Activated CD8-positive, alpha-beta T cell treated with anti-CD3 and anti-CD28 coated beads, Interleukin-2, amount 10 ng/mL, durations not matched to agents 7 days and 5 days (primary cell): ENCODE measurements around the gene ARHGAP22. TPM values are rescaled to one million over a fixed set of nuclear protein-coding genes. Genes with fewer than 3 reads are reported as not detected.

Source experiments
- ATAC-seq: fragments of 150-1000 bp; cut with Tn5 transposase; one replicate; pipeline ENCODE4 v1.10.0; 2021; ENCODE audit warnings: moderate library complexity
- CTCF ChIA-PET: fragments of 350-600 bp; sonication (Branson Sonifier 250); formaldehyde crosslinking; loops from one replicate; lab custom pipeline; 2021; ENCODE audit warnings: antibody characterized with exemption; lab: Charles Lee
- POLR2A ChIA-PET: fragments of 350-600 bp; sonication (Branson Sonifier 250); formaldehyde crosslinking; loops from one replicate; lab custom pipeline; 2021; ENCODE audit warnings: antibody characterized with exemption; lab: Charles Lee
- DNase-seq: peaks from one replicate; pipeline ENCODE4 v3.0.0-alpha.2; 2020
- H3K27ac Mint-ChIP-seq: one replicate; pipeline ENCODE4 v1.8.0; 2021; ENCODE audit warnings: mild to moderate bottlenecking, mixed read lengths
- H3K27me3 Mint-ChIP-seq: one replicate; pipeline ENCODE4 v1.8.0; 2021; ENCODE audit warnings: low read depth, mixed read lengths
- H3K36me3 Mint-ChIP-seq: one replicate; pipeline ENCODE4 v1.8.0; 2021; ENCODE audit warnings: low read depth, mixed read lengths
- H3K4me1 Mint-ChIP-seq: one replicate; pipeline ENCODE4 v1.8.0; 2021; ENCODE audit warnings: low read depth, mixed read lengths
- H3K4me3 Mint-ChIP-seq: one replicate; pipeline ENCODE4 v1.8.0; 2021; ENCODE audit warnings: mild to moderate bottlenecking, mixed read lengths
- H3K9me3 Mint-ChIP-seq: one replicate; pipeline ENCODE4 v1.8.0; 2022; ENCODE audit warnings: mixed read lengths; ENCODE audit not compliant: insufficient read depth
- total RNA-seq, 2 experiments: library from RNA; stranded (reverse); gene quantifications; one replicate each; pipeline ENCODE4 v1.2.3, GENCODE V29; 2021

The ARHGAP22 gene
- total RNA-seq, 2 experiments from 2014 or later: not detected

- Mint-ChIP-seq H3K27me3 (peaks cover 8% of the 10 kb centered on the region), H3K27ac (no peak overlapping the region), H3K9me3 (no peaks in the 10 kb centered on the region), H3K4me3 (no peak overlapping the region), H3K36me3 (no peaks in the 10 kb centered on the region), H3K4me1 (no peaks in the 10 kb centered on the region)
- POLR2A ChIA-PET: no interaction called here
- ATAC-seq (no peak), DNase-seq (no peak)
- CTCF ChIA-PET: no interaction called here
Observed at GRCh38 chr10:48456808-48457761, 147.8 kb downstream of the ARHGAP22 start.

- POLR2A ChIA-PET: no interaction called here
- Mint-ChIP-seq H3K4me1 (no peaks in the 10 kb centered on the region), H3K27me3 (peaks cover 8% of the 10 kb centered on the region), H3K4me3 (no peak overlapping the region), H3K36me3 (no peaks in the 10 kb centered on the region), H3K9me3 (no peaks in the 10 kb centered on the region), H3K27ac (no peak overlapping the region)
- DNase-seq: no peak
- CTCF ChIA-PET: no interaction called here
- no peak for ATAC-seq
Observed at GRCh38 chr10:48456361-48456804, 148.5 kb downstream of the ARHGAP22 start.

- no peak for DNase-seq
- POLR2A ChIA-PET: no interaction called here
- no peaks in the 10 kb centered on the region for H3K4me1 Mint-ChIP-seq
- H3K36me3 Mint-ChIP-seq: no peaks in the 10 kb centered on the region
- H3K27me3 Mint-ChIP-seq: peaks cover 6% of the 10 kb centered on the region
- ATAC-seq: no peak
- no peaks in the 10 kb centered on the region for H3K9me3 Mint-ChIP-seq
- H3K27ac Mint-ChIP-seq: no peak overlapping the region
- no peak overlapping the region for H3K4me3 Mint-ChIP-seq
- CTCF ChIA-PET: interaction anchor here (0.6 kb wide), 1 partner anchor 164 kb away, joined by 3 read pairs; no protein-coding TSS in a partner anchor
Observed at GRCh38 chr10:48455392-48456151, 149.3 kb downstream of the ARHGAP22 start.

GRCh38 chr10:48455055-48455391, 149.8 kb downstream of the ARHGAP22 start:
- POLR2A ChIA-PET: no interaction called here
- H3K4me1 Mint-ChIP-seq: no peaks in the 10 kb centered on the region
- CTCF ChIA-PET: no interaction called here
- DNase-seq (no peak), ATAC-seq (no peak)
- no peak overlapping the region for H3K4me3 Mint-ChIP-seq
- no peaks in the 10 kb centered on the region for H3K9me3 Mint-ChIP-seq
- no peak overlapping the region for H3K27ac Mint-ChIP-seq
- H3K27me3 Mint-ChIP-seq: peaks cover under 1% of the 10 kb centered on the region
- no peaks in the 10 kb centered on the region for H3K36me3 Mint-ChIP-seq

GRCh38 chr10:48454302-48455054, 150.4 kb downstream of the ARHGAP22 start:
- no peaks in the 10 kb centered on the region for H3K9me3 Mint-ChIP-seq
- H3K36me3 Mint-ChIP-seq: no peaks in the 10 kb centered on the region
- ChIA-PET POLR2A (no interaction called here), CTCF (interaction anchor here (0.9 kb wide), 1 partner anchor 91 kb away, joined by 3 read pairs; no protein-coding TSS in a partner anchor)
- no peak for DNase-seq
- no peak for ATAC-seq
- no peaks in the 10 kb centered on the region for H3K4me1 Mint-ChIP-seq
- no peak overlapping the region for H3K4me3 Mint-ChIP-seq
- H3K27me3 Mint-ChIP-seq: no peaks in the 10 kb centered on the region
- H3K27ac Mint-ChIP-seq: no peak overlapping the region

GRCh38 chr10:48453451-48454301, 151.2 kb downstream of the ARHGAP22 start:
- Mint-ChIP-seq H3K4me1 (no peaks in the 10 kb centered on the region), H3K27me3 (no peaks in the 10 kb centered on the region), H3K36me3 (no peaks in the 10 kb centered on the region), H3K4me3 (no peak overlapping the region), H3K27ac (no peak overlapping the region), H3K9me3 (no peaks in the 10 kb centered on the region)
- DNase-seq (no peak), ATAC-seq (no peak)
- POLR2A ChIA-PET: no interaction called here
- CTCF ChIA-PET: interaction anchor here (0.9 kb wide), 1 partner anchor 90 kb away, joined by 3 read pairs; no protein-coding TSS in a partner anchor

GRCh38 chr10:48452879-48453412, 151.9 kb downstream of the ARHGAP22 start:
- DNase-seq: no peak
- no peaks in the 10 kb centered on the region for H3K4me1 Mint-ChIP-seq

GRCh38 chr10:48451969-48452878, 152.6 kb downstream of the ARHGAP22 start:
- POLR2A ChIA-PET: no interaction called here
- DNase-seq (no peak), ATAC-seq (no peak)
- H3K9me3 Mint-ChIP-seq: no peaks in the 10 kb centered on the region
- no peaks in the 10 kb centered on the region for H3K36me3 Mint-ChIP-seq
- no peak overlapping the region for H3K4me3 Mint-ChIP-seq
- no peak overlapping the region for H3K27ac Mint-ChIP-seq
- H3K27me3 Mint-ChIP-seq: no peaks in the 10 kb centered on the region
- CTCF ChIA-PET: no interaction called here
- peaks cover 3% of the 10 kb centered on the region for H3K4me1 Mint-ChIP-seq

More at GRCh38 chr10:48452879-48453412, 151.9 kb downstream of the ARHGAP22 start:
- no peak overlapping the region for H3K4me3 Mint-ChIP-seq
- no peaks in the 10 kb centered on the region for H3K36me3 Mint-ChIP-seq
- no peak for ATAC-seq
- no peak overlapping the region for H3K27ac Mint-ChIP-seq
- H3K9me3 Mint-ChIP-seq: no peaks in the 10 kb centered on the region
- H3K27me3 Mint-ChIP-seq: no peaks in the 10 kb centered on the region
- ChIA-PET CTCF (no interaction called here), POLR2A (no interaction called here)

GRCh38 chr10:48450741-48451466, 154.0 kb downstream of the ARHGAP22 start:
- Mint-ChIP-seq H3K4me3 (no peak overlapping the region), H3K27ac (no peak overlapping the region), H3K36me3 (no peaks in the 10 kb centered on the region), H3K9me3 (no peaks in the 10 kb centered on the region), H3K4me1 (peaks cover 9% of the 10 kb centered on the region), H3K27me3 (no peaks in the 10 kb centered on the region)
- ATAC-seq (no peak), DNase-seq (no peak)
- ChIA-PET POLR2A (no interaction called here), CTCF (no interaction called here)
